Body of pancreas (tissue), 4 donors: ENCODE results near the gene SBSN.

Experiments
- POLR2A ChIP-seq, 3 donors: fragments of 450-650 bp; IDR thresholded peaks; one replicate each; pipeline ENCODE4 v1.6.1; 2016; ENCODE audit warnings: antibody characterized with exemption in 3 of 3, mild to moderate bottlenecking in 2 of 3
- TF ChIP-seq, protein P1 (sequence below), 7 experiments: fragments of 450-650 bp in 4 of 7; fragments of 200-600 bp in 3 of 7; sonication (generic) in 3 of 7; IDR thresholded peaks; one replicate each; pipeline ENCODE4 v1.5.1; 2016 to 2019; ENCODE audit warnings: antibody characterized with exemption in 7 of 7

DNA sequence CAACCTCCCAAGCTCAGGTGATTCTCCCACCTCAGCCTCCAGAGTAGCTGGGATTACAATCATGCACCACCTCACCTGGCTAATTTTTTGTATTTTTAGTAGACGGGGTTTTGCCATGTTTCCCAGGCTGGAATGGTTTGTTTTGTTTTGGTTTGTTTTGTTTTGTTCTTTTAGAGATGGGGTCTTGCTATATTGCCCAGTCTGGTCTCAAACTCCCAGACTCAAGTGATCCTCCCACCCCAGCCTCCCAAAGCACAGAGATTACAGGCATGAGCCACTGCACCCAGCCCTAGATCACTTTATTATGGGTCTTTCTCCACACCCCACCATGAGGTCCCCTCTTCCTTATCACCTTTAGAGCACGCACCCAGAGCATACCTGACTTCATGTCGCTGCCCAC is 29.9 kb downstream of the SBSN start:
- TF ChIP-seq, protein P1, sequence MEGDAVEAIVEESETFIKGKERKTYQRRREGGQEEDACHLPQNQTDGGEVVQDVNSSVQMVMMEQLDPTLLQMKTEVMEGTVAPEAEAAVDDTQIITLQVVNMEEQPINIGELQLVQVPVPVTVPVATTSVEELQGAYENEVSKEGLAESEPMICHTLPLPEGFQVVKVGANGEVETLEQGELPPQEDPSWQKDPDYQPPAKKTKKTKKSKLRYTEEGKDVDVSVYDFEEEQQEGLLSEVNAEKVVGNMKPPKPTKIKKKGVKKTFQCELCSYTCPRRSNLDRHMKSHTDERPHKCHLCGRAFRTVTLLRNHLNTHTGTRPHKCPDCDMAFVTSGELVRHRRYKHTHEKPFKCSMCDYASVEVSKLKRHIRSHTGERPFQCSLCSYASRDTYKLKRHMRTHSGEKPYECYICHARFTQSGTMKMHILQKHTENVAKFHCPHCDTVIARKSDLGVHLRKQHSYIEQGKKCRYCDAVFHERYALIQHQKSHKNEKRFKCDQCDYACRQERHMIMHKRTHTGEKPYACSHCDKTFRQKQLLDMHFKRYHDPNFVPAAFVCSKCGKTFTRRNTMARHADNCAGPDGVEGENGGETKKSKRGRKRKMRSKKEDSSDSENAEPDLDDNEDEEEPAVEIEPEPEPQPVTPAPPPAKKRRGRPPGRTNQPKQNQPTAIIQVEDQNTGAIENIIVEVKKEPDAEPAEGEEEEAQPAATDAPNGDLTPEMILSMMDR (IDR thresholded peaks at IDR 0.05): no peak
- no peak for TF ChIP-seq POLR2A (IDR thresholded peaks at IDR 0.05)
